GM19452 (cell line): Measurements from ENCODE around the gene KRTAP2-2.
"Not testable (repeated sequence)": the region's sequence is repeated elsewhere in the genome, so short reads cannot be mapped to it uniquely, and the experiment has no call there.

Experiments
- ATAC-seq: cut with Tn5 transposase; IDR thresholded peaks from one replicate; pipeline ENCODE4 v1.9.1; 2021; ENCODE audit not compliant: unreplicated experiment

KRTAP2-2 gene

DNA sequence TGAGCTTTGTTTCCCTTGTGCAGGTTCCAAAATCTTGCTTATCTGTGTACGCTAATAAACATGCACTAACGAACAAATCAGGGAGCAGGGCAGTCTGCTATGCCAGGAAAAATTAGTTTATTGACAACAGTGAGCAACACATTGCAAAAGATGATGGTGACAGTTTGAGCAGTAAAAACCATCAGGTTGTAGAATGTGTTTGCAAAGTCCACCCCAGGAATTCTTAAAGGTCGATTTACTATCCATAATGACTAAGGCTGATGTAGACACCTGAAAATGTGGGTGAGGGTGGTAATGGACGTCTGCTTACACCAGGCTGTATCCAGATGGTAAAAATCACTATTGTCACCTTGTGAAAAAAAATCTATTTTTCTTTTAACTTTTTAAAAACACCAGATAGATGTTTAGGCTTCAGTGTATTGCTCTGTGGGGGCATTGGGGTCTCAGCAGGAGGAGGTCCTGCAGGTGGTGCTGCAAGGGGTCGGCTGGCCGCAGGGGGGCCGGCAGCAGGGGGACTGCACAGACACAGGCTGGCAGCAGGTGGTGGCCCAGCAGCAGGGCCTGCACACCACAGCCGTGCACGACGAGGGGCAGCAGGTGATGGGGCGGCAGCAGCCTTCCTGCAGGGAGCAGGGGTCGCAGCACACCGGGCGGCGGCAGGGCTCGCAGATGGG is 10.1 kb upstream of the KRTAP2-2 start:
- ATAC-seq, result not testable (repeated sequence)

DNA sequence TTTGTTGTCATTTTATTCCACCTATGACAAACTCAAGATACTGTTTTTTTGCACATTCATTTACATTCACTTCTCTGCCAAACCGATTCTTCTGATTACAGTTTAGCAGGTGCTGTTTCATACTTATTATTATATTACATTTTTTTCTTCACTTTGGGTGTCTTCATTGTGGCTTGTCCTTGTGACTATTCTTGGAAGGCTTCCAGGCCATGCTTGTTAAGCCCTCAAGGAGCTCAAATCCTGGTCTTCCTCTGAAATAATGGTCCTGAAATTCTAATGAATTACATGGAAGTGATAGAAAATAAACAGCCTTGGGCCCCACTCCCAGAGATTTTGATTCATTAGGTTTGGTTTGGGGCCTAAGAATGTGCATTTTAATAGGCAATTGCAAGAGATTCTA is 9.3 kb upstream of the KRTAP2-2 start:
- no peak for ATAC-seq

GRCh38 chr17:41063449-41063848 is 8.4 kb upstream of the KRTAP2-2 start:
- no peak for ATAC-seq

DNA sequence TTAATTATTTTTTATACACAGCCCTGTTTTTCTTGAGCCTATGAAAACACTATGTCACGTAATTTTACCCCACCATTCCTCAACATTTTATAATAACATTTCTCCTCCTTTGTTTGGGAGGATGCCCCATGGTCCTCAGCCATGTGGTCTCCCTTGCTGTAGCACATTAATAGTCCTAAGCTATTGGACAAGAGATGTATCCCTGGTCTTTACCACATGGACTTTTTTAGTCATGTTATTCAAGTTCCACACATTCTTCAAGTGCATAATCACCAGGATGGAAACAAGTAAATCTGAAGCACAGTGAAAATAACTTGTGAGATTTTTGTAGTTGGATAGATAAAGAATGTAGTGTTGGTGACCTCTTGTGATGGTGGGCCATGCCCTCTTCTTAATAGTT is 6.9 kb upstream of the KRTAP2-2 start:
- ATAC-seq, result no peak

GRCh38 chr17:41060052-41060604 is 5.1 kb upstream of the KRTAP2-2 start, which contains the start of gene KRTAP2-3:
Gene KRTAP2-3 (minus strand): TSS chr17:41060114. CDS start chr17:41060050, 64 bp downstream.
- ATAC-seq, result no peak

DNA sequence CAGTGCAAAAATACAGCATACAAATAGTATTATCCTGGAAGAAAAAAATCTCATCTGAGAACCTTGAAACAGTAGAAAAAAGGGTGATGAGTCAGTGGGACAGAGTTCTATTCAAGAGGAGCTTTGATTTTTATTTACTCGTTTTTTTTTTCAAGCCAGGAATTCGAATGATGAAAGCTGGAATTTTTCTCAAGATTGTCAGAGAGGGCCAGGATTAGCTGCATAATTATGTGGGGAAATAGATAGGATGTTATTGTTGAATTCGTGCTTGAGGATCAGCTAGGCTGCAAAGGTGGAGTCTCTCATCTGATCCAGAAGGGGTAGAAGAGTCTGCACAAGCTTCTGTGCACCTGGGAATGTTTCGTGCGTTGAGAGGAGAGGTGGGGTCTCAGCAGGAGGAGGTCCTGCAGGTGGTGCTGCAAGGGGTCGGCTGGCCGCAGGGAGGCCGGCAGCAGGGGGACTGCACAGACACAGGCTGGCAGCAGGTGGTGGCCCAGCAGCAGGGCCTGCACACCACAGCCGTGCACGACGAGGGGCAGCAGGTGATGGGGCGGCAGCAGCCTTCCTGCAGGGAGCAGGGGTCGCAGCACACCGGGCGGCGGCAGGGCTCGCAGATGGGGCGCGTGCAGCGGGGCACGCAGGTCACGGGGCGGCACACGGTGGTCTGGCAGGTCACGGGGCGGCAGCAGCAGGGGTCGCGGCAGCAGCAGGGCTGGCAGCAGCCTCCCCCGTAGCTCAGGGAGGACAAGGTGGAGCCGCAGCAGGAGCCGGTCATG is 4.4 kb upstream of the KRTAP2-2 start:
- ATAC-seq, result not testable (repeated sequence)

GRCh38 chr17:41058741-41059140 is 3.7 kb upstream of the KRTAP2-2 start:
- no peak for ATAC-seq

DNA sequence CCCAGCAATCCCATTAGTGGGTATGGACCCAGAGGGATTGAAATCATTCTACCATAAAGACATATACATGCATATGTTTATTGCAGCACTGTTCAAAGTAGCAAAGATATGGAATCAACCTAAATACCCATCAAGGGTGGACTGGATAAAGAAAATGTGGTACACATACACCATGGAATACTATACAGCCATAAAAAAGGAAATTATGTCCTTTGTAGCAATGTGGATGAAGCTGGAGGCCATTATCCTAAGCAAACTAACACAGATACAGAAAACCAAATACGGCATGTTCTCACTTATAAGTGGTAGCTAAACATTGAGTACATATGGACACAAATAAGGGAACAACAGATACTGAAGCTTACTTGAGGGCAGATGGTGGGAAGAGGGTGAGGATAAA is 2.5 kb upstream of the KRTAP2-2 start:
- no peak for ATAC-seq

GRCh38 chr17:41054556-41054955 is 474 bp downstream of the KRTAP2-2 start:
- not testable (repeated sequence) for ATAC-seq

DNA sequence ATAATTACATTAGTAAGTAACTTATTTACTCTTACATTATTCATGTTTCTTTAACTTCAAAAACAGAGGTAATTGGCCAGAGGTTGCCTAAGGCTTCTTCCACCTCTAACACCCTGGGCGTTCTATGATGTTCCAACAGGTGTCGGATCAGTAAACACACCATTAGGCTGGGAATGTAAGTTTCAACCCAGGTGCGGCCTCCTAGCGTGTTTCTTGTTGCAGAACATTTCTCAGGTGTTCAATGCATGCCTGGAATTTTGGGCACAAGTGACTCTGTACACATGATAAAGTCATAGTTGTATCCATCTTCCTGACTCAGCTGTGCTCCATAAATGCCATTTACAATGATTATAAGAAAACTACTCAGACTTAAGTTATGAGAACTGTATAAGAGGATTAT is 1.0 kb downstream of the KRTAP2-2 start:
- ATAC-seq, result no peak

DNA sequence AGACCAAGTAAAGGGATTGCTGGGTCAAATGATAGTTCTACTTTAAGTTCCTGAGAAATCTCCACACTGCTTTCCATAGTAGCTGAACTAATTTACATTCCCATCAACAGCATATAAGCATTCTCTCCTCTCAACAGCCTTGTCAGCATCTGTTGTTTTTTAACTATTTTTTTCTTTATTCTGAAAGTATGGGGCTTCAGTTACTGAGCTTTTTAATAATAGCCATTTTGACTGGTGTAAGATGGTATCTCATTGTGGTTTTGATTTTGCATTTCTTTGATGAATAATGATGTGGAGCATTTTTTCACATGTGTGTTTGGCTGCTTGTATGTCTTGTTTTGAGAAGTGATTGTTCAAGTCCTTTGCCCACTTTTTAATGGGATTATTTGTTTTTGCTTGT is 2.5 kb downstream of the KRTAP2-2 start:
- no peak for ATAC-seq

- ATAC-seq, result no peak
Observed at GRCh38 chr17:41049110-41049509, 5.9 kb downstream of the KRTAP2-2 start.

GRCh38 chr17:41048441-41048840 is 6.6 kb downstream of the KRTAP2-2 start:
- ATAC-seq, result no peak

DNA sequence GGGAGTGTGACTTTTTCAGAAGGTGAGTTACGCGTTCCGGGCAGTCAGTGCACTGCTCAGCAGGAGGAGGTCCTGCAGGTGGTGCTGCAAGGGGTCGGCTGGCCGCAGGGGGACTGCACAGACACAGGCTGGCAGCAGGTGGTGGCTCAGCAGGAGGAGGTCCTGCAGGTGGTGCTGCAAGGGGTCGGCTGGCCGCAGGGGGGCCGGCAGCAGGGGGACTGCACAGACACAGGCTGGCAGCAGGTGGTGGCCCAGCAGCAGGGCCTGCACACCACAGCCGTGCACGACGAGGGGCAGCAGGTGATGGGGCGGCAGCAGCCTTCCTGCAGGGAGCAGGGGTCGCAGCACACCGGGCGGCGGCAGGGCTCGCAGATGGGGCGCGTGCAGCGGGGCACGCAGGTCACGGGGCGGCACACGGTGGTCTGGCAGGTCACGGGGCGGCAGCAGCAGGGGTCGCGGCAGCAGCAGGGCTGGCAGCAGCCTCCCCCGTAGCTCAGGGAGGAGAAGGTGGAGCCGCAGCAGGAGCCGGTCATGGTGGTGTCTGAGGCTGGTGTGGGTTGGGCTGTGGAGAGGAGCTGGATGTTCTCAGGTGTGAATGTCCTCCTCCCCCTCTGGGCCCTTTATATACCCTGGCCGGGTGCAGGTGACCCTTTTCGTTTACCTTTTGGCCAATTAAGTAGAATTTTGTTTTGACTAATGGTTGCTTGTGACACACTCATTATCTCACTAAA is 8.1 kb downstream of the KRTAP2-2 start, which contains the start of gene KRTAP2-1:
KRTAP2-1 (minus strand) TSS at position 582 of the 731 bp plus-strand sequence; CDS start at position 533, 49 bp downstream.
- not testable (repeated sequence) for ATAC-seq

DNA sequence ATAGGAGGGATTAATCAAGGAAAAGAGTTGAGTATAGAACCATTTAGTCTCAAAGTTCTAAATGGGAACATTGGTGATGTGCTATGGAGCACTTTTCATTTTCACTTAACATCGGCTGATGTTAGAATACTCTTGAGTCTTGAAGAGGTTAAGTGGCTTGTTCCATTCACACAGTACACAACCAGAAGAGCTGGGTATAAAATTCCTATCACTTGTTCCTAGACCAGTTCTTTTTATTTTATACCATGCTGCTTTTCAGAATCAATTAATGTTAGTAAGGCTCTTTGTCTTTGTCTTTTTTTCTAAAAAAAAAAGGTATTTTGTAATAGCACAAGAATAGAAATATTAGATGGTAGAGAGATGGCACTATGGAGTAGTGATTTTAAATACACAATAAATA is 12.1 kb downstream of the KRTAP2-2 start:
- no peak for ATAC-seq

- ATAC-seq, result not testable (repeated sequence)
Observed at GRCh38 chr17:41040783-41041571, 14.1 kb downstream of the KRTAP2-2 start, which contains the start of gene KRTAP1-1. Gene KRTAP1-1 (minus strand): TSS chr17:41041450. CDS start chr17:41041397, 53 bp downstream.

- ATAC-seq, result no peak
Observed at GRCh38 chr17:41037853-41038350, 17.1 kb downstream of the KRTAP2-2 start.

DNA sequence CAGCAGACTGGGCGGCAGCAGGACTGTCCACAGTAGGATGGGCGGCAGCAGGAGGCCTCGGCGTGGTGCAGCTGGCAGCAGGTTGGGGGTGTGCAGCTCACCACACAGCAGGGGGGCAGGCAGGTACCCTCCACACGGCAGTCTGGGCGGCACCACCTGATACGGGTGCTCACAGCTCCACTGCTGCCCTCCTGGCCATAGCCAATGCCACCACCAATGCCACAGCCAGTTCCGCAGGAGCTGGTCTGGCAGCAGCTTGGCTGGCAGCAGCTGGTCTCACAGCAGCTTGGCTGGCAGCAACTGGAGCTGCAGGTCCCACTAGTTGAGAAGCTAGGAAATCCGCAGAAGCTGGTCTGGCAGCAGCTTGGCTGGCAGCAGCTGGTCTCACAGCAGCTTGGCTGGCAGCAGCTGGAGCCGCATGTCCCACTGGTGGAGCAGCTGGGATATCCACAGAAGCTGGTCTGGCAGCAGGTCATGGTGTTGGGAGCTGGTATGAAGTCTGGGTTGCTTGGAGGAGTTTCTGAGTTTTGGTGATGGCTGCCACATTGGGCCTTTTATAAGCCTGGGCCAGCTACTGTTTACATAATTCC is 20.6 kb downstream of the KRTAP2-2 start, which contains the start of gene KRTAP1-3:
KRTAP1-3 (minus strand) TSS at position 529 of the 590 bp plus-strand sequence; CDS start at position 476, 53 bp downstream.
- ATAC-seq, result not testable (repeated sequence)

DNA sequence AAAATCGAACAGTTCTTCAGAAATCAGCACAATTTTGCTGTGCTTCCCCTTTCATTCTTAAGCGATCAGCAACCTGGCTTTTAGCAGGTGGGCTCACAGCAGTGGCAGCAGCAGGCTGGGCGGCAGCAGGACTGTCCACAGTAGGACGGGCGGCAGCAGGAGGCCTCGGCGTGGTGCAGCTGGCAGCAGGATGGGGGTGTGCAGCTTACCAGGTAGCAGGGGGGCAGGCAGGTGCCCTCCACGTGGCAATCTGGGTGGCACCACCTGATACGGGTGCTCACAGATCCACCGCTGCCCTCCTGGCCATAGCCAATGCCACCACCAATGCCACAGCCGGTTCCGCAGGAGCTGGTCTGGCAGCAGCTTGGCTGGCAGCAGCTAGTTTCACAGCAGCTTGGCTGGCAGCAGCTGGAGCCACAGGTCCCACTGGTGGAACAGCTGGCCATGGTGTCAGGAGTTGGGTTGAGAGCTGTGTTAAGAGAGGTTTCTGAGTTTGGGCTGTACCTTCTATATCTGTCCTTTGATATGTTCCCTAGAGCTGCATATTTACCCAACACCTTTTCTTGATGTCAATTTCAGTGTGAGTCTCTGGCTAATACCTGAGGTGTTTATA is 25.3 kb downstream of the KRTAP2-2 start, which contains the start of gene KRTAP1-4:
KRTAP1-4 (minus strand) TSS at position 563 of the 613 bp plus-strand sequence; CDS start at position 446, 117 bp downstream.
- ATAC-seq, result no peak
